Hair follicle dermal papilla cell (primary cell): Measurements from ENCODE around the gene HYCC1. TPM values are rescaled to one million over a fixed set of nuclear protein-coding genes. Genes with fewer than 3 reads are reported as not detected.

Experiments
- total RNA-seq: library from RNA; depleted of rRNA; stranded (reverse); fragments of >200 nt; gene quantifications from 2 replicates; pipeline ENCODE4 v1.2.3, GENCODE V29; 2012

HYCC1 gene
- 73.5 and 96.5 TPM in 2 replicates for total RNA-seq

DNA sequence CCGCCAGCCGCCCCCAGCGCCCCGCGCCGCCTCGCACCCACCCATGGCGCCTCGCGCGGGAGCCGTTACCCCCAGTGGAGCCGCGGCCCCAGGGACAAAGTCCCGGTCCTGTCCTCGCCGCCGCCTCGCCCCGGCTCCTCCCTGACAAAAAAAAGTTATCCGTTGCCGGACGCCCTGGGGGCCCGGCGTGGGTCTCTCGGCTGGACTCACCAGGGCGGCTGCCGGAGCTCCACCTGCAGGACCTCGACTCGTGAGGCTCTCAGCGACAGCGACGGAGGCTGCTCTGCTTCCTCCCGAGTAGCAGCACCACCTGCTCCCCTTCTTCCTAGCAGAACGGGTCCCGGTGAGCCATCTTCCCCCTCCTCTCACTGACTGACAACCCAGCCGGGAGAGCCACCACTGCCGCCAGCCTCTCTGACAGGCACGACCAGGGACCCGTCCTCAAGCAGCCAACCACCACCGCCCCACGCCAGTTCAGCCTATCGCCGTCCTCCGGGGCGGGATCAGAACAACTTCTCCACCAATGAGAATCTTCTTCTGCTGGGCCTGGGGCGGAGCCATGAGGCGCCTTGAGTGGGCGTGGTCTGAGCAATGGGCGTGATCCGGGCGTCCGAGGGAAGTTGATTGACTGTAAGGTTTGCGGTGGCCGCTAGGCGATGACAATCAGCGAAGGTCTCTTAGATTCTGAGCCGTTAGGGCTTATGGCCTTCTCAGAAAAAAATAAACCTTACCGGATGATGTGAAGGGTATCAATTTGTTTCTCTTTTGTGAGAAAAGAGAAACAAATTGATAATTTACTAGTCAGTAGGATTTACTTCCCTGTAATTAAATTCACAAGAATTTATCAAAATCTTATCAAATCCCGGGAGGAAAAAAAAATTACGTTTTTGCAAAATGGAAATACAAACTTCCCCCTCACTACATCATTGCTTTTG is at the start of gene HYCC1:
Gene HYCC1, minus strand, starts transcription at position 416 of the 935 bp plus-strand sequence. CDS start 23,019 bp downstream, outside the sequence.

Other genes with a start within 250 kb of the HYCC1 start
- gene TOMM7, start 191.3 kb downstream of the HYCC1 start, total RNA-seq = 51.6 and 52.6 TPM in 2 replicates
- gene KLHL7, start 91.7 kb upstream of the HYCC1 start, total RNA-seq = 42.5 TPM in 2 replicates
- gene NUP42, start 167.9 kb upstream of the HYCC1 start, total RNA-seq = 21.9 and 40.1 TPM in 2 replicates
- gene GPNMB, start 232.6 kb upstream of the HYCC1 start, total RNA-seq = 284 and 331 TPM in 2 replicates